Astrocyte of the cerebellum (primary cell): ENCODE data around the gene MGLL.

ENCODE experiments used
- DNase-seq: peaks from one replicate; pipeline ENCODE4 v3.0.0-alpha.2; 2011; ENCODE audit warnings: low read depth
- H3K4me3 ChIP-seq: 2 replicates; pipeline ENCODE4 v1.5.1; 2011; ENCODE audit warnings: mild to moderate bottlenecking, low read depth, low read length, moderate library complexity
- in situ Hi-C: cut with HindIII; loops from 2 replicates; pipeline ENCODE4 v1.10.0; 2017; ENCODE audit warnings: low sequenced_read_pairs
- TF ChIP-seq, protein P1 (sequence below): IDR thresholded peaks from 2 replicates; pipeline ENCODE4 v1.5.1; 2012; ENCODE audit warnings: low read length, low read depth, moderate library complexity, mild to moderate bottlenecking; ENCODE audit errors: missing control alignments

MGLL gene

DNA sequence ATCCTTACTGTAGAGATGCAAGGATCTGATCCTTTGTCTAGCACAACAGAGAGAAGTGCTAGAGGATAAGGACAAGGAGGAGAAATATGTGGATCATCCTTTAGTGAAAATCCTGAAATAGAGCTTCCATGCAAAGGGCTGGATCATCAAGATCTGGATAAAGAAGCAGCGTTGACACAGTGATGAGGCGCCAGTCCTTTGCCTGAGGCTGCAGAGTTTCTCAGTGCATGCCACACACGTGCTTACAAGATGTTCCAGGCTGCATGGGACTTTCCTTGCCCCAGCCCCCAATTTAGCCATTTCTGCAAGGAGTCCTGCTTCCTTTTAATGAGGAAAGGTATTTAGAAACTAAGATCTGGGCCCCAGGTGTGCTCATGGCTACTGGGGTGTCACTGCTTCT lies 156.7 kb downstream of the MGLL start:
- in situ Hi-C loops: no loop called here
- H3K4me3 ChIP-seq: no peak overlapping the region
- TF ChIP-seq, protein P1, sequence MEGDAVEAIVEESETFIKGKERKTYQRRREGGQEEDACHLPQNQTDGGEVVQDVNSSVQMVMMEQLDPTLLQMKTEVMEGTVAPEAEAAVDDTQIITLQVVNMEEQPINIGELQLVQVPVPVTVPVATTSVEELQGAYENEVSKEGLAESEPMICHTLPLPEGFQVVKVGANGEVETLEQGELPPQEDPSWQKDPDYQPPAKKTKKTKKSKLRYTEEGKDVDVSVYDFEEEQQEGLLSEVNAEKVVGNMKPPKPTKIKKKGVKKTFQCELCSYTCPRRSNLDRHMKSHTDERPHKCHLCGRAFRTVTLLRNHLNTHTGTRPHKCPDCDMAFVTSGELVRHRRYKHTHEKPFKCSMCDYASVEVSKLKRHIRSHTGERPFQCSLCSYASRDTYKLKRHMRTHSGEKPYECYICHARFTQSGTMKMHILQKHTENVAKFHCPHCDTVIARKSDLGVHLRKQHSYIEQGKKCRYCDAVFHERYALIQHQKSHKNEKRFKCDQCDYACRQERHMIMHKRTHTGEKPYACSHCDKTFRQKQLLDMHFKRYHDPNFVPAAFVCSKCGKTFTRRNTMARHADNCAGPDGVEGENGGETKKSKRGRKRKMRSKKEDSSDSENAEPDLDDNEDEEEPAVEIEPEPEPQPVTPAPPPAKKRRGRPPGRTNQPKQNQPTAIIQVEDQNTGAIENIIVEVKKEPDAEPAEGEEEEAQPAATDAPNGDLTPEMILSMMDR: no peak
- DNase-seq: no peak

DNA sequence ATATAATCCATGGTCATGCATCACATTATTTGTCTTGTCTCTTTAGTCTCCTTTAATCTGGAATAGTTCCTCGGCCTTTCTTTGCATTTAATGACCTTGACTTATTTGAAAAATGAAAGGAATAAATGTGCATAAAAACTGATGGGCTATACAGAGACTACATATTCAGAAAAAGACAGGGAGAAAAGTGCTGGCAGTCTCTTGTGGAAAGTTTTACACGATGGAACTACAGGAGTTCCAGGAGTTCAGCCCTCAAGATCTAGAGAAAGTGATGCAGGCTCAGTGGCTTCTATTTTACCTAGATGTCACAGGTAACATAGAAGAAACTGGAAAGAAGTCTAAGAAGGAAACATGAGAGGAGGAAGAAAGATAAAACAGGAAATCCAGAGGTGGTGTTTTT lies 157.2 kb downstream of the MGLL start:
- no peak for DNase-seq
- in situ Hi-C loops: no loop called here
- no peak overlapping the region for H3K4me3 ChIP-seq
- TF ChIP-seq, protein P1: no peak

- TF ChIP-seq, protein P1: no peak
- DNase-seq: no peak
- in situ Hi-C loops: no loop called here
- no peak overlapping the region for H3K4me3 ChIP-seq
These were observed 159.2 kb downstream of the MGLL start for GRCh38 chr3:127663151-127663550.

- in situ Hi-C loops: no loop called here
- H3K4me3 ChIP-seq: no peak overlapping the region
- DNase-seq: no peak
- TF ChIP-seq, protein P1: no peak
These were observed 160.3 kb downstream of the MGLL start for GRCh38 chr3:127662001-127662469.

- in situ Hi-C loops: no loop called here
- TF ChIP-seq, protein P1: no peak
- no peak overlapping the region for H3K4me3 ChIP-seq
- no peak for DNase-seq
These were observed 160.7 kb downstream of the MGLL start for GRCh38 chr3:127661600-127661999.

DNA sequence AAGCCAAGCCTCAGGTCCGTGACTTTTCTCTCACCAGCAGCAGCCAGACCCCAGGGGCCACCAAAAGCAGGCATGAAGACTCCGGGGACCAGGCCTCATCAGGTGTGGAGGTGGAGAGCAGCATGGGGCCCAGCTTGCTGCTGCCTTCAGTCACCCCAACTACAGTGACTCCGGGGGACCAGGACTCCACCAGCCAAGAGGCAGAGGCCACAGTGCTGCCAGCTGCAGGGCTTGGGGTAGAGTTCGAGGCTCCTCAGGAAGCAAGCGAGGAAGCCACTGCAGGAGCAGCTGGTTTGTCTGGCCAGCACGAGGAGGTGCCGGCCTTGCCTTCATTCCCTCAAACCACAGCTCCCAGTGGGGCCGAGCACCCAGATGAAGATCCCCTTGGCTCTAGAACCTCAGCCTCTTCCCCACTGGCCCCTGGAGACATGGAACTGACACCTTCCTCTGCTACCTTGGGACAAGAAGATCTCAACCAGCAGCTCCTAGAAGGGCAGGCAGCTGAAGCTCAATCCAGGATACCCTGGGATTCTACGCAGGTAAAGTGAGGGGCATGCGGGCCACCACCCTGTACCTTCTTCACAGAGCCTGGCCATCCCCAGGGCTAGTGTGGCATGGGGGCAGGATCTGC lies 161.6 kb downstream of the MGLL start:
- no peak for DNase-seq
- TF ChIP-seq, protein P1: no peak
- no peak overlapping the region for H3K4me3 ChIP-seq
- in situ Hi-C loops: no loop called here
